HEK293 (cell line): ENCODE data around the gene MAML1.
A peak's percentile ranks its signal among the peaks of the same experiment; 100 is the strongest.

ENCODE experiments used
- GFI1B ChIP-seq: fragments of 450-650 bp; formaldehyde crosslinking; IDR thresholded peaks from 2 replicates; pipeline ENCODE4 v1.5.1; 2016; ENCODE audit warnings: missing biosample characterization, missing genetic modification characterization
- GLIS1 ChIP-seq: fragments of 450-650 bp; formaldehyde crosslinking; IDR thresholded peaks from 2 replicates; pipeline ENCODE4 v1.5.1; 2016; ENCODE audit warnings: missing biosample characterization, missing genetic modification characterization
- IKZF3 ChIP-seq: fragments of 450-650 bp; IDR thresholded peaks from 2 replicates; pipeline ENCODE4 v1.5.0; 2018; ENCODE audit warnings: missing biosample characterization, mild to moderate bottlenecking, missing genetic modification characterization, moderate library complexity
- INSM2 ChIP-seq: fragments of 450-650 bp; formaldehyde crosslinking; IDR thresholded peaks from 2 replicates; pipeline ENCODE4 v1.5.1; 2016; ENCODE audit warnings: missing biosample characterization, missing genetic modification characterization
- KLF8 ChIP-seq: fragments of 450-650 bp; formaldehyde crosslinking; IDR thresholded peaks from 2 replicates; pipeline ENCODE4 v1.5.1; 2016; ENCODE audit warnings: missing biosample characterization, missing genetic modification characterization
- MYNN ChIP-seq: fragments of 450-650 bp; formaldehyde crosslinking; IDR thresholded peaks from 2 replicates; pipeline ENCODE4 v1.5.1; 2016; ENCODE audit warnings: missing biosample characterization, missing genetic modification characterization, borderline replicate concordance
- PBX3 ChIP-seq: sonication (generic); formaldehyde crosslinking; IDR thresholded peaks from 2 replicates; pipeline ENCODE4 v1.8.1; 2022; ENCODE audit warnings: mild to moderate bottlenecking, moderate library complexity, missing genetic modification reagents
- SP2 ChIP-seq: fragments of 450-650 bp; formaldehyde crosslinking; IDR thresholded peaks from 2 replicates; pipeline ENCODE4 v1.5.1; 2016; ENCODE audit warnings: missing biosample characterization, missing genetic modification characterization
- ZBTB7A ChIP-seq: fragments of 450-650 bp; formaldehyde crosslinking; IDR thresholded peaks from 2 replicates; pipeline ENCODE4 v1.5.1; 2016; ENCODE audit warnings: low read depth, missing biosample characterization, missing genetic modification characterization
- ZEB2 ChIP-seq: fragments of 450-650 bp; formaldehyde crosslinking; IDR thresholded peaks from 2 replicates; pipeline ENCODE4 v1.5.1; 2016; ENCODE audit warnings: missing biosample characterization, missing genetic modification characterization
- ZNF16 ChIP-seq: fragments of 450-650 bp; formaldehyde crosslinking; IDR thresholded peaks from 2 replicates; pipeline ENCODE4 v1.5.1; 2016; ENCODE audit warnings: low read depth, missing biosample characterization, missing genetic modification characterization
- ZNF175 ChIP-seq: fragments of 450-650 bp; formaldehyde crosslinking; IDR thresholded peaks from 2 replicates; pipeline ENCODE4 v1.5.1; 2016; ENCODE audit warnings: missing biosample characterization, missing genetic modification characterization
- ZNF2 ChIP-seq: fragments of 450-650 bp; formaldehyde crosslinking; IDR thresholded peaks from 2 replicates; pipeline ENCODE4 v1.5.1; 2016; ENCODE audit warnings: missing biosample characterization, missing genetic modification characterization
- ZNF211 ChIP-seq: fragments of 450-650 bp; formaldehyde crosslinking; IDR thresholded peaks from 2 replicates; pipeline ENCODE4 v1.5.1; 2016; ENCODE audit warnings: low read depth, missing biosample characterization, missing genetic modification characterization
- ZNF239 ChIP-seq: fragments of 450-650 bp; formaldehyde crosslinking; IDR thresholded peaks from 2 replicates; pipeline ENCODE4 v1.5.1; 2016; ENCODE audit warnings: missing biosample characterization, missing genetic modification characterization
- ZNF24 ChIP-seq: fragments of 450-650 bp; formaldehyde crosslinking; IDR thresholded peaks from 2 replicates; pipeline ENCODE4 v1.5.1; 2016; ENCODE audit warnings: missing biosample characterization, missing genetic modification characterization
- ZNF280D ChIP-seq: fragments of 450-650 bp; formaldehyde crosslinking; IDR thresholded peaks from 2 replicates; pipeline ENCODE4 v1.5.1; 2016; ENCODE audit warnings: missing biosample characterization, missing genetic modification characterization
- ZNF341 ChIP-seq: fragments of 450-650 bp; formaldehyde crosslinking; IDR thresholded peaks from 2 replicates; pipeline ENCODE4; 2016; ENCODE audit warnings: low read depth, missing biosample characterization, missing genetic modification characterization
- ZNF473 ChIP-seq: fragments of 450-650 bp; formaldehyde crosslinking; IDR thresholded peaks from 2 replicates; pipeline ENCODE4 v1.5.1; 2017; ENCODE audit warnings: missing biosample characterization, missing genetic modification characterization
- ZNF530 ChIP-seq: fragments of 450-650 bp; formaldehyde crosslinking; IDR thresholded peaks from 2 replicates; pipeline ENCODE4 v1.5.1; 2016; ENCODE audit warnings: low read depth, missing biosample characterization, missing genetic modification characterization
- ZNF639 ChIP-seq: fragments of 450-650 bp; formaldehyde crosslinking; IDR thresholded peaks from 2 replicates; pipeline ENCODE4 v1.5.1; 2016; ENCODE audit warnings: missing biosample characterization, missing genetic modification characterization
- ZNF658 ChIP-seq: fragments of 450-650 bp; formaldehyde crosslinking; IDR thresholded peaks from 2 replicates; pipeline ENCODE4; 2016; ENCODE audit warnings: missing biosample characterization, missing genetic modification characterization
- ZNF660 ChIP-seq: fragments of 450-650 bp; IDR thresholded peaks from 2 replicates; pipeline ENCODE4 v1.5.1; 2018; ENCODE audit warnings: missing biosample characterization, mild to moderate bottlenecking, missing genetic modification characterization
- ZNF76 ChIP-seq: fragments of 450-650 bp; formaldehyde crosslinking; IDR thresholded peaks from 2 replicates; pipeline ENCODE4; 2016; ENCODE audit warnings: low read depth, missing biosample characterization, missing genetic modification characterization, borderline replicate concordance
- ZNF792 ChIP-seq: fragments of 450-650 bp; formaldehyde crosslinking; IDR thresholded peaks from 2 replicates; pipeline ENCODE4 v1.5.1; 2016; ENCODE audit warnings: missing biosample characterization, missing genetic modification characterization
- ZSCAN16 ChIP-seq: fragments of 450-650 bp; formaldehyde crosslinking; IDR thresholded peaks from 2 replicates; pipeline ENCODE4 v1.5.1; 2016; ENCODE audit warnings: missing biosample characterization, missing genetic modification characterization
- ZSCAN30 ChIP-seq: fragments of 450-650 bp; IDR thresholded peaks from 2 replicates; pipeline ENCODE4 v1.5.1; 2018; ENCODE audit warnings: missing biosample characterization, mild to moderate bottlenecking, missing genetic modification characterization, moderate library complexity
- TF ChIP-seq, protein P1 (sequence below): fragments of 450-650 bp; formaldehyde crosslinking; IDR thresholded peaks from 2 replicates; pipeline ENCODE4 v1.5.1; 2017; ENCODE audit warnings: missing biosample characterization, missing genetic modification characterization
- TF ChIP-seq, protein P2 (sequence below): fragments of 450-650 bp; formaldehyde crosslinking; IDR thresholded peaks from 2 replicates; pipeline ENCODE4 v1.5.1; 2016; ENCODE audit warnings: missing biosample characterization, missing genetic modification characterization, low read depth
- TF ChIP-seq, protein P3 (sequence below): fragments of 450-650 bp; formaldehyde crosslinking; IDR thresholded peaks from 2 replicates; pipeline ENCODE4 v1.5.1; 2016; ENCODE audit warnings: missing biosample characterization, missing genetic modification characterization

MAML1 gene

GRCh38 chr5:179818746-179819295 is 86.2 kb downstream of the MAML1 start (continued):
- TF ChIP-seq INSM2 (tag by site-specific recombination) (peak; percentile 72), GLIS1 (tag by site-specific recombination) (peak; percentile 97), ZNF660 (tag by site-specific recombination) (peak; percentile 96), ZNF280D (tag by site-specific recombination) (no peak), ZBTB7A (tag by site-specific recombination) (peak; percentile 98), ZNF792 (tag by site-specific recombination) (no peak), PBX3 (CRISPR knock-in tag) (0 out of 2 replicates have a peak, but pooled peaks have one; percentile 29), ZNF473 (tag by site-specific recombination) (no peak), ZNF2 (tag by site-specific recombination) (no peak), ZNF341 (tag by site-specific recombination) (peak; percentile 88), GFI1B (0 out of 2 replicates have a peak, but pooled peaks have one; percentile 37), ZNF239 (tag by site-specific recombination) (no peak), IKZF3 (tag by site-specific recombination) (peak; percentile 65), ZNF530 (tag by site-specific recombination) (no peak), ZSCAN16 (tag by site-specific recombination) (no peak), ZNF639 (peak; percentile 89), ZNF175 (tag by site-specific recombination) (no peak), ZNF211 (tag by site-specific recombination) (no peak), ZNF76 (tag by site-specific recombination) (peak; percentile 86), ZEB2 (peak; percentile 99), ZNF658 (tag by site-specific recombination) (no peak), SP2 (tag by site-specific recombination) (peak; percentile 77), KLF8 (tag by site-specific recombination) (peak; percentile 99), ZSCAN30 (tag by site-specific recombination) (peak; percentile 96), ZNF16 (tag by site-specific recombination) (no peak), ZNF24 (tag by site-specific recombination) (peak; percentile 93), MYNN (tag by site-specific recombination) (no peak)
- TF ChIP-seq, protein P1, sequence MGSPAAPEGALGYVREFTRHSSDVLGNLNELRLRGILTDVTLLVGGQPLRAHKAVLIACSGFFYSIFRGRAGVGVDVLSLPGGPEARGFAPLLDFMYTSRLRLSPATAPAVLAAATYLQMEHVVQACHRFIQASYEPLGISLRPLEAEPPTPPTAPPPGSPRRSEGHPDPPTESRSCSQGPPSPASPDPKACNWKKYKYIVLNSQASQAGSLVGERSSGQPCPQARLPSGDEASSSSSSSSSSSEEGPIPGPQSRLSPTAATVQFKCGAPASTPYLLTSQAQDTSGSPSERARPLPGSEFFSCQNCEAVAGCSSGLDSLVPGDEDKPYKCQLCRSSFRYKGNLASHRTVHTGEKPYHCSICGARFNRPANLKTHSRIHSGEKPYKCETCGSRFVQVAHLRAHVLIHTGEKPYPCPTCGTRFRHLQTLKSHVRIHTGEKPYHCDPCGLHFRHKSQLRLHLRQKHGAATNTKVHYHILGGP (tag by site-specific recombination), result no peak; the same call in 1 of the 2 replicates
- TF ChIP-seq, protein P2, sequence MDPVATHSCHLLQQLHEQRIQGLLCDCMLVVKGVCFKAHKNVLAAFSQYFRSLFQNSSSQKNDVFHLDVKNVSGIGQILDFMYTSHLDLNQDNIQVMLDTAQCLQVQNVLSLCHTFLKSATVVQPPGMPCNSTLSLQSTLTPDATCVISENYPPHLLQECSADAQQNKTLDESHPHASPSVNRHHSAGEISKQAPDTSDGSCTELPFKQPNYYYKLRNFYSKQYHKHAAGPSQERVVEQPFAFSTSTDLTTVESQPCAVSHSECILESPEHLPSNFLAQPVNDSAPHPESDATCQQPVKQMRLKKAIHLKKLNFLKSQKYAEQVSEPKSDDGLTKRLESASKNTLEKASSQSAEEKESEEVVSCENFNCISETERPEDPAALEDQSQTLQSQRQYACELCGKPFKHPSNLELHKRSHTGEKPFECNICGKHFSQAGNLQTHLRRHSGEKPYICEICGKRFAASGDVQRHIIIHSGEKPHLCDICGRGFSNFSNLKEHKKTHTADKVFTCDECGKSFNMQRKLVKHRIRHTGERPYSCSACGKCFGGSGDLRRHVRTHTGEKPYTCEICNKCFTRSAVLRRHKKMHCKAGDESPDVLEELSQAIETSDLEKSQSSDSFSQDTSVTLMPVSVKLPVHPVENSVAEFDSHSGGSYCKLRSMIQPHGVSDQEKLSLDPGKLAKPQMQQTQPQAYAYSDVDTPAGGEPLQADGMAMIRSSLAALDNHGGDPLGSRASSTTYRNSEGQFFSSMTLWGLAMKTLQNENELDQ (tag by site-specific recombination), result no peak
- TF ChIP-seq, protein P3, sequence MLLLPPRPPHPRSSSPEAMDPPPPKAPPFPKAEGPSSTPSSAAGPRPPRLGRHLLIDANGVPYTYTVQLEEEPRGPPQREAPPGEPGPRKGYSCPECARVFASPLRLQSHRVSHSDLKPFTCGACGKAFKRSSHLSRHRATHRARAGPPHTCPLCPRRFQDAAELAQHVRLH (tag by site-specific recombination), result no peak
